Panc1 (cell line): ENCODE measurements around the gene ADA. TPM values are rescaled to one million over a fixed set of nuclear protein-coding genes. Genes with fewer than 3 reads are reported as not detected.
A peak's percentile ranks its signal among the peaks of the same experiment; 100 is the strongest.

ENCODE experiments used
- ATAC-seq: fragments of 200-7000 bp; cut with Tn5 transposase; 2 replicates; pipeline ENCODE4 v1.9.1; 2020; ENCODE audit warnings: mild to moderate bottlenecking, moderate library complexity
- BruUV-seq: library from RNA; stranded (reverse); fragments of 400-500 nt; replicated peaks from 2 replicates; lab custom pipeline; 2021; lab: Mats Ljungman, UMichigan
- CTCF ChIA-PET: fragments of 300-600 bp; sonication (Branson Sonifier 250); formaldehyde crosslinking; loops from one replicate; lab custom pipeline; 2022; ENCODE audit warnings: antibody characterized with exemption; lab: Charles Lee
- POLR2A ChIA-PET: fragments of 300-600 bp; sonication (Branson Sonifier 250); formaldehyde crosslinking; loops from one replicate; lab custom pipeline; 2022; ENCODE audit warnings: antibody characterized with exemption; lab: Charles Lee
- DNase-seq: peaks from one replicate; pipeline ENCODE4 v3.0.0-alpha.2; 2010; ENCODE audit warnings: low read depth, low spot score
- H3K27ac ChIP-seq: 2 replicates; pipeline ENCODE4 v1.5.1; 2011; ENCODE audit warnings: mild to moderate bottlenecking, low read length, inconsistent platforms
- H3K27me3 ChIP-seq: fragments of 200-500 bp; sonication (Bioruptor generic); 2 replicates; pipeline ENCODE4 v1.6.0; 2014; ENCODE audit warnings: low read length, inconsistent platforms; ENCODE audit not compliant: control insufficient read depth, insufficient read depth
- H3K36me3 ChIP-seq: fragments of 200-500 bp; sonication (Bioruptor generic); 2 replicates; pipeline ENCODE4 v1.5.1; 2014; ENCODE audit warnings: inconsistent platforms, mild to moderate bottlenecking, low read length, moderate library complexity; ENCODE audit not compliant: control insufficient read depth, insufficient read depth
- H3K4me1 ChIP-seq: 2 replicates; pipeline ENCODE4 v1.5.1; 2011; ENCODE audit warnings: inconsistent platforms, mild to moderate bottlenecking, low read length, moderate library complexity; ENCODE audit not compliant: control insufficient read depth, insufficient read depth
- H3K4me3 ChIP-seq, 2 experiments: 2 replicates each; pipeline ENCODE4 v1.5.1; 2011 to 2012; ENCODE audit warnings: low read depth in 2 of 2, low read length in 2 of 2, mild to moderate bottlenecking in 2 of 2, inconsistent platforms in 1 of 2, moderate library complexity in 1 of 2
- H3K9me3 ChIP-seq: fragments of 200-500 bp; sonication (Bioruptor generic); 2 replicates; pipeline ENCODE4 v1.5.1; 2014; ENCODE audit warnings: low read depth, mild to moderate bottlenecking, inconsistent platforms, low read length, moderate library complexity; ENCODE audit not compliant: control insufficient read depth, insufficient read depth
- POLR2AphosphoS5 ChIP-seq: IDR thresholded peaks from 2 replicates; pipeline ENCODE4 v1.6.1; 2012; ENCODE audit warnings: mild to moderate bottlenecking, low read depth, low read length, moderate library complexity
- SIN3A ChIP-seq: IDR thresholded peaks from 2 replicates; pipeline ENCODE4 v1.6.1; 2012; ENCODE audit warnings: low read depth, mild to moderate bottlenecking, low read length, moderate library complexity, borderline replicate concordance; ENCODE audit not compliant: insufficient read depth
- TCF7L2 ChIP-seq: IDR thresholded peaks from 2 replicates; pipeline ENCODE4 v1.6.1; 2011; ENCODE audit warnings: mild to moderate bottlenecking, low read depth, low read length, inconsistent platforms
- in situ Hi-C: cut with HindIII; loops from 2 replicates; pipeline ENCODE4 v1.10.0; 2016; ENCODE audit warnings: low sequenced_read_pairs, low pct_unique_long_range_greater_than_20kb
- intact Hi-C: fragments of 100-400 bp; cut with micrococcal nuclease; formaldehyde crosslinking; loops from one replicate; pipeline ENCODE4 v1.10.0; 2022; ENCODE audit not compliant: unreplicated experiment
- total RNA-seq: library from RNA; stranded (reverse); gene quantifications from one replicate; pipeline ENCODE4 v1.2.1, GENCODE V29; 2021; ENCODE audit not compliant: unreplicated experiment
- TF ChIP-seq, protein P1 (sequence below), 2 experiments: IDR thresholded peaks; 2 replicates each; pipeline ENCODE4 v1.6.1; 2011 to 2012; ENCODE audit warnings: low read depth in 2 of 2, control low read depth in 1 of 2, low read length in 1 of 2, mild to moderate bottlenecking in 1 of 2, moderate library complexity in 1 of 2; ENCODE audit not compliant: insufficient read depth in 1 of 2
- TF ChIP-seq, protein P2 (sequence below): fragments of 450-650 bp; IDR thresholded peaks from 2 replicates; pipeline ENCODE4 v1.5.1; 2017; ENCODE audit warnings: mild to moderate bottlenecking

Gene ADA
- total RNA-seq, 1 experiment from 2014 or later = 53.8 TPM

DNA sequence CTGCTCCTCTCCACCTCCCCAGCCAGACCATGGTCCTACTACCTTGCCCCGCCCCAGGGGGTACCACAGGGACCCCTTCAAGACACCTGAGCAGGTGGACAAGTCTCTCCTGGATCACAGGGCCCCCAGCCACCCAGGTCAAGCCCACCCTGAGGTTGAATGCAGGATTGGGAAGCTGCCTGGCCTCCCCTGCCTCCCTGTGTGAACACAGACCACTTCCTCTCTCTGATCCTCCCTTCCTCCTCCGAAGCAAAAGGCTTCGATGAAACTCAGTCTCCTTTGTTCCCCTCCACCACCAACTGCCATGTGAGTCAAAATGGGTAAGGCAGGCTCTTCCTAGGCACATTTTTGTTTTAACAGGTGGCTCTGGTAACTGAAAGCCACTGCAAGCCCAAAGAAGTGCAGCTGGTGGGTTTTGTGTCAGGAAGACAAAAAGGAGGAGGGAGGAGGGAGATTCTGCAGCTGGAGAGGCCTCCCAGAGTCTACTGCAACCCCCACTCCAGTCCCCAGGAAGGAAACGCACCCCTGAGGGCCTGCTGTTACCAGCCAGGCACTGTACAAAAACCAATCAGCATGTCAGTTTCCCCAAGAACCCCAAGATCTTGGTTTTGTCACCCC, 5.4 kb downstream of the ADA start:
- Histone ChIP-seq H3K36me3 (no peaks in the 10 kb centered on the region; the same call in 1 of the 2 replicates), H3K4me1 (peaks cover 56% of the 10 kb centered on the region), H3K4me3 (no peak overlapping the region), H3K27me3 (no peaks in the 10 kb centered on the region), H3K27ac (peak overlapping the region; percentile 49), H3K9me3 (no peaks in the 10 kb centered on the region)
- intact Hi-C loops = no loop called here
- TF ChIP-seq, protein P1, sequence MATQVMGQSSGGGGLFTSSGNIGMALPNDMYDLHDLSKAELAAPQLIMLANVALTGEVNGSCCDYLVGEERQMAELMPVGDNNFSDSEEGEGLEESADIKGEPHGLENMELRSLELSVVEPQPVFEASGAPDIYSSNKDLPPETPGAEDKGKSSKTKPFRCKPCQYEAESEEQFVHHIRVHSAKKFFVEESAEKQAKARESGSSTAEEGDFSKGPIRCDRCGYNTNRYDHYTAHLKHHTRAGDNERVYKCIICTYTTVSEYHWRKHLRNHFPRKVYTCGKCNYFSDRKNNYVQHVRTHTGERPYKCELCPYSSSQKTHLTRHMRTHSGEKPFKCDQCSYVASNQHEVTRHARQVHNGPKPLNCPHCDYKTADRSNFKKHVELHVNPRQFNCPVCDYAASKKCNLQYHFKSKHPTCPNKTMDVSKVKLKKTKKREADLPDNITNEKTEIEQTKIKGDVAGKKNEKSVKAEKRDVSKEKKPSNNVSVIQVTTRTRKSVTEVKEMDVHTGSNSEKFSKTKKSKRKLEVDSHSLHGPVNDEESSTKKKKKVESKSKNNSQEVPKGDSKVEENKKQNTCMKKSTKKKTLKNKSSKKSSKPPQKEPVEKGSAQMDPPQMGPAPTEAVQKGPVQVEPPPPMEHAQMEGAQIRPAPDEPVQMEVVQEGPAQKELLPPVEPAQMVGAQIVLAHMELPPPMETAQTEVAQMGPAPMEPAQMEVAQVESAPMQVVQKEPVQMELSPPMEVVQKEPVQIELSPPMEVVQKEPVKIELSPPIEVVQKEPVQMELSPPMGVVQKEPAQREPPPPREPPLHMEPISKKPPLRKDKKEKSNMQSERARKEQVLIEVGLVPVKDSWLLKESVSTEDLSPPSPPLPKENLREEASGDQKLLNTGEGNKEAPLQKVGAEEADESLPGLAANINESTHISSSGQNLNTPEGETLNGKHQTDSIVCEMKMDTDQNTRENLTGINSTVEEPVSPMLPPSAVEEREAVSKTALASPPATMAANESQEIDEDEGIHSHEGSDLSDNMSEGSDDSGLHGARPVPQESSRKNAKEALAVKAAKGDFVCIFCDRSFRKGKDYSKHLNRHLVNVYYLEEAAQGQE (IDR thresholded peaks at IDR 0.05; ENCODE audit: insufficient read depth in 1 of 2, low read depth in 2 of 2, low read length in 1 of 2) = no peak
- TF ChIP-seq, protein P2, sequence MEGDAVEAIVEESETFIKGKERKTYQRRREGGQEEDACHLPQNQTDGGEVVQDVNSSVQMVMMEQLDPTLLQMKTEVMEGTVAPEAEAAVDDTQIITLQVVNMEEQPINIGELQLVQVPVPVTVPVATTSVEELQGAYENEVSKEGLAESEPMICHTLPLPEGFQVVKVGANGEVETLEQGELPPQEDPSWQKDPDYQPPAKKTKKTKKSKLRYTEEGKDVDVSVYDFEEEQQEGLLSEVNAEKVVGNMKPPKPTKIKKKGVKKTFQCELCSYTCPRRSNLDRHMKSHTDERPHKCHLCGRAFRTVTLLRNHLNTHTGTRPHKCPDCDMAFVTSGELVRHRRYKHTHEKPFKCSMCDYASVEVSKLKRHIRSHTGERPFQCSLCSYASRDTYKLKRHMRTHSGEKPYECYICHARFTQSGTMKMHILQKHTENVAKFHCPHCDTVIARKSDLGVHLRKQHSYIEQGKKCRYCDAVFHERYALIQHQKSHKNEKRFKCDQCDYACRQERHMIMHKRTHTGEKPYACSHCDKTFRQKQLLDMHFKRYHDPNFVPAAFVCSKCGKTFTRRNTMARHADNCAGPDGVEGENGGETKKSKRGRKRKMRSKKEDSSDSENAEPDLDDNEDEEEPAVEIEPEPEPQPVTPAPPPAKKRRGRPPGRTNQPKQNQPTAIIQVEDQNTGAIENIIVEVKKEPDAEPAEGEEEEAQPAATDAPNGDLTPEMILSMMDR = no peak
- no peak for TF ChIP-seq POLR2AphosphoS5
- TF ChIP-seq TCF7L2 = no peak
- TF ChIP-seq SIN3A = no peak
- BruUV-seq = no TSS peak
- in situ Hi-C loops = no loop called here
- POLR2A ChIA-PET = no interaction called here
- ATAC-seq (no peak), DNase-seq (no peak)
- CTCF ChIA-PET = no interaction called here

DNA sequence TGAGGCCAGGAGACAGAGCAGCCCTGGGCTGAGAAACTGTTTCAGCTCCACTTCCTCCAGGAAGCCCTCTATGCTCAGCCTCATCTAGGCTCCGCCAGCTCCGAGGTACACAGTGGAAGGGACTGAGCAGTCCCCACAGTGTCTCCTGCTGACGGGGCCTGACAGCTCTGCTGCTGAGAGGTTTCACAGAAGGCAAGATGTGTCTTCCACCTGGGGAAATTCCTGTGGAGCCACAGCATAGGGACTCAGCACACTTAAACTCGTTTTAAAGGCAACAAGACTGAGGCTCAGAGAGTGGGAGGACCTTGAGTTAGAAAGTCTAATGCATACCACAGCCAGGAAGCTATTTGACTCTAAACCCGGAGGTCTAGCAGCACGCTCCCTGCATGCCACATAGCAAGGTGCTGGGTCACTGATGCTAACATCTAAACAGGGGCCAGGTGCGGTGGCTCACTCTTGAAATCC, 6.8 kb downstream of the ADA start:
- Histone ChIP-seq H3K36me3 (no peaks in the 10 kb centered on the region), H3K27me3 (no peaks in the 10 kb centered on the region), H3K4me3 (no peak overlapping the region), H3K27ac (peak overlapping the region; percentile 81), H3K9me3 (no peaks in the 10 kb centered on the region), H3K4me1 (peaks cover 51% of the 10 kb centered on the region)
- ATAC-seq = peak; percentile 8
- in situ Hi-C loops = no loop called here
- CTCF ChIA-PET = interaction anchor here (0.6 kb wide), 1 partner anchor 73 kb away, joined by 4 read pairs; no protein-coding TSS in a partner anchor
- POLR2A ChIA-PET = interaction anchor here (0.6 kb wide), 2 partner anchors 34 to 71 kb away, joined by 6 read pairs; no protein-coding TSS in a partner anchor
- DNase-seq = no peak
- intact Hi-C loops = no loop called here
- no TSS peak for BruUV-seq
- TF ChIP-seq, protein P2 = no peak
- TF ChIP-seq TCF7L2 = no peak
- no peak for TF ChIP-seq SIN3A
- TF ChIP-seq, protein P1 (IDR thresholded peaks at IDR 0.05; ENCODE audit: insufficient read depth in 1 of 2, low read depth in 2 of 2, low read length in 1 of 2) = no peak
- no peak for TF ChIP-seq POLR2AphosphoS5
